PC-9 (cell line): ENCODE results near the gene VTCN1. TPM values are rescaled to one million over a fixed set of nuclear protein-coding genes. Genes with fewer than 3 reads are reported as not detected.
A peak's percentile ranks its signal among the peaks of the same experiment; 100 is the strongest.

Experiments used
- BruUV-seq: library from RNA; stranded (reverse); fragments of 400-500 nt; replicated peaks from 2 replicates; lab custom pipeline; 2021; lab: Mats Ljungman, UMichigan
- CTCF ChIA-PET: fragments of 300-600 bp; sonication (Branson Sonifier 250); formaldehyde crosslinking; loops from one replicate; lab custom pipeline; 2022; ENCODE audit warnings: antibody characterized with exemption; lab: Charles Lee
- POLR2A ChIA-PET: fragments of 300-600 bp; sonication (Branson Sonifier 250); formaldehyde crosslinking; loops from one replicate; lab custom pipeline; 2022; ENCODE audit warnings: antibody characterized with exemption; ENCODE audit not compliant: unreplicated experiment; lab: Charles Lee
- DNase-seq, 2 experiments: peaks; one replicate each; pipeline versions ENCODE4 v3.0.0 to v3.0.0-alpha.2; 2015 to 2022; ENCODE audit warnings: mixed read lengths in 1 of 2
- H2AFZ ChIP-seq: fragments of 200-600 bp; sonication (generic); 2 replicates; pipeline ENCODE4 v1.8.1; 2017; ENCODE audit warnings: antibody characterized with exemption
- H3F3A ChIP-seq: fragments of 200-600 bp; sonication (generic); 2 replicates; pipeline ENCODE4 v1.8.1; 2017; ENCODE audit warnings: antibody characterized with exemption, mild to moderate bottlenecking, low read depth; ENCODE audit not compliant: insufficient read depth
- H3K27ac ChIP-seq: fragments of 200-600 bp; sonication (generic); 2 replicates; pipeline ENCODE4 v1.6.1; 2016; ENCODE audit warnings: mixed run types
- H3K27me3 ChIP-seq: fragments of 200-600 bp; sonication (generic); 2 replicates; pipeline ENCODE4 v1.6.1; 2016; ENCODE audit warnings: low read depth, mixed run types; ENCODE audit not compliant: insufficient read depth
- H3K36me3 ChIP-seq: fragments of 200-600 bp; sonication (generic); 2 replicates; pipeline ENCODE4 v1.6.1; 2016; ENCODE audit warnings: low read depth, mixed run types
- H3K4me1 ChIP-seq: fragments of 200-600 bp; sonication (generic); replicated peaks from 2 replicates; pipeline ENCODE4 v1.6.1; 2016; ENCODE audit warnings: mixed run types; ENCODE audit not compliant: insufficient read depth
- H3K4me2 ChIP-seq: fragments of 200-600 bp; sonication (generic); 2 replicates; pipeline ENCODE4 v1.6.1; 2017; ENCODE audit warnings: mixed run types
- H3K4me3 ChIP-seq: fragments of 200-600 bp; sonication (generic); 2 replicates; pipeline ENCODE4 v1.6.1; 2016; ENCODE audit warnings: mixed run types
- H3K79me2 ChIP-seq: fragments of 200-600 bp; sonication (generic); 2 replicates; pipeline ENCODE4 v1.6.1; 2017; ENCODE audit warnings: low read depth, mixed run types
- H3K9me2 ChIP-seq: fragments of 200-600 bp; sonication (generic); 2 replicates; pipeline ENCODE4 v1.8.1; 2017; ENCODE audit warnings: mild to moderate bottlenecking; ENCODE audit not compliant: insufficient read depth
- H3K9me3 ChIP-seq: fragments of 200-600 bp; sonication (generic); 2 replicates; pipeline ENCODE4 v1.8.1; 2016; ENCODE audit warnings: low read depth; ENCODE audit not compliant: insufficient read depth
- H4K20me1 ChIP-seq: fragments of 200-600 bp; sonication (generic); 2 replicates; pipeline ENCODE4 v1.8.1; 2017; ENCODE audit not compliant: insufficient read depth
- CTCF ChIP-seq: fragments of 200-600 bp; sonication (generic); conservative IDR thresholded peaks from 2 replicates; pipeline ENCODE4 v1.6.1; 2017; ENCODE audit warnings: mixed run types, antibody characterized with exemption, mild to moderate bottlenecking, moderate library complexity
- EZH2 ChIP-seq: fragments of 200-600 bp; sonication (generic); IDR thresholded peaks from 2 replicates; pipeline ENCODE4 v1.8.0; 2017; ENCODE audit warnings: antibody characterized with exemption, low read depth
- intact Hi-C: fragments of 100-400 bp; cut with micrococcal nuclease; formaldehyde crosslinking; loops from one replicate; pipeline ENCODE4 v1.10.0; 2022; ENCODE audit not compliant: unreplicated experiment
- total RNA-seq: library from RNA; stranded (reverse); gene quantifications from 2 replicates; pipeline ENCODE4 v1.2.3, GENCODE V29; 2021

VTCN1 gene
- total RNA-seq, 1 experiment from 2014 or later, result 5.0 TPM

GRCh38 chr1:117110774-117111173 lies 100.0 kb downstream of the VTCN1 start:
- BruUV-seq, result no TSS peak
- H3K9me3 ChIP-seq, result no peaks in the 10 kb centered on the region
- H3K4me3 ChIP-seq, result no peak overlapping the region
- no peaks in the 10 kb centered on the region for H3K79me2 ChIP-seq
- peaks cover 20% of the 10 kb centered on the region for H3K4me1 ChIP-seq
- ChIA-PET CTCF (interaction anchor here (0.6 to 1.6 kb wide), 3 partner anchors 18 to 33 kb away, joined by 3 to 4 read pairs (median 3); no protein-coding TSS in a partner anchor), POLR2A (interaction anchor here (0.6 kb wide), 1 partner anchor 257 kb away, joined by 3 read pairs; the partner anchor contains the start of gene MAN1A2)
- TF ChIP-seq CTCF (no peak), EZH2 (no peak)
- H2AFZ ChIP-seq, result no peak overlapping the region
- intact Hi-C loops, result no loop called here
- no peaks in the 10 kb centered on the region; the same call in 1 of the 2 replicates for H3K9me2 ChIP-seq
- DNase-seq, result peak in 1 of 2 experiments; percentile 92
- no peaks in the 10 kb centered on the region for H4K20me1 ChIP-seq
- H3K27me3 ChIP-seq, result no peaks in the 10 kb centered on the region
- peaks cover 10% of the 10 kb centered on the region; the same call in 1 of the 2 replicates for H3F3A ChIP-seq
- H3K4me2 ChIP-seq, result peak overlapping the region; percentile 29
- no peaks in the 10 kb centered on the region for H3K36me3 ChIP-seq
- peak overlapping the region; percentile 65 for H3K27ac ChIP-seq

GRCh38 chr1:117107364-117107763 lies 103.4 kb downstream of the VTCN1 start:
- no peaks in the 10 kb centered on the region for H3K79me2 ChIP-seq
- H3K36me3 ChIP-seq, result 0 out of 2 replicates have a peak, but pooled peaks cover 10% of the 10 kb centered on the region
- H3K9me2 ChIP-seq, result no peaks in the 10 kb centered on the region
- intact Hi-C loops, result no loop called here
- no peak overlapping the region for H3K4me3 ChIP-seq
- peaks cover 20% of the 10 kb centered on the region for H3K4me1 ChIP-seq
- no peaks in the 10 kb centered on the region for H3K27me3 ChIP-seq
- no peak overlapping the region for H3K27ac ChIP-seq
- H4K20me1 ChIP-seq, result no peaks in the 10 kb centered on the region
- ChIA-PET CTCF (no interaction called here), POLR2A (interaction anchor here (0.7 kb wide), 2 partner anchors 644 to 655 kb away, joined by 5 to 17 read pairs; no protein-coding TSS in a partner anchor)
- no peak for DNase-seq
- H3F3A ChIP-seq, result peaks cover 10% of the 10 kb centered on the region; the same call in 1 of the 2 replicates
- no peak overlapping the region for H3K4me2 ChIP-seq
- H2AFZ ChIP-seq, result no peak overlapping the region
- TF ChIP-seq CTCF, result no peak
- TF ChIP-seq EZH2, result no peak
- no TSS peak for BruUV-seq
- H3K9me3 ChIP-seq, result no peaks in the 10 kb centered on the region

- BruUV-seq, result no TSS peak
Measured at GRCh38 chr1:117106478-117106877, 104.2 kb downstream of the VTCN1 start.

More at GRCh38 chr1:117106478-117106877, 104.2 kb downstream of the VTCN1 start:
- no peaks in the 10 kb centered on the region for H4K20me1 ChIP-seq
- H3K36me3 ChIP-seq, result peaks cover 18% of the 10 kb centered on the region; the same call in 1 of the 2 replicates
- H3K9me2 ChIP-seq, result no peaks in the 10 kb centered on the region
- peaks cover 20% of the 10 kb centered on the region for H3K4me1 ChIP-seq
- H3K4me2 ChIP-seq, result no peak overlapping the region
- ChIA-PET POLR2A (no interaction called here), CTCF (no interaction called here)
- H3K79me2 ChIP-seq, result no peaks in the 10 kb centered on the region
- DNase-seq, result no peak
- peaks cover 10% of the 10 kb centered on the region; the same call in 1 of the 2 replicates for H3F3A ChIP-seq
- H3K27me3 ChIP-seq, result no peaks in the 10 kb centered on the region
- no peaks in the 10 kb centered on the region for H3K9me3 ChIP-seq
- intact Hi-C loops, result no loop called here
- H3K27ac ChIP-seq, result no peak overlapping the region
- H3K4me3 ChIP-seq, result no peak overlapping the region
- TF ChIP-seq EZH2 (no peak), CTCF (no peak)
- no peak overlapping the region for H2AFZ ChIP-seq
